Activated T-cell treated with anti-CD3 and anti-CD28 coated beads for 48 hours (primary cell): ENCODE data around the gene EFCAB11.

Source experiments
- DNase-seq: peaks from one replicate; pipeline ENCODE4 v3.0.0-alpha.2; 2020; ENCODE audit warnings: low read depth

EFCAB11 gene

DNA sequence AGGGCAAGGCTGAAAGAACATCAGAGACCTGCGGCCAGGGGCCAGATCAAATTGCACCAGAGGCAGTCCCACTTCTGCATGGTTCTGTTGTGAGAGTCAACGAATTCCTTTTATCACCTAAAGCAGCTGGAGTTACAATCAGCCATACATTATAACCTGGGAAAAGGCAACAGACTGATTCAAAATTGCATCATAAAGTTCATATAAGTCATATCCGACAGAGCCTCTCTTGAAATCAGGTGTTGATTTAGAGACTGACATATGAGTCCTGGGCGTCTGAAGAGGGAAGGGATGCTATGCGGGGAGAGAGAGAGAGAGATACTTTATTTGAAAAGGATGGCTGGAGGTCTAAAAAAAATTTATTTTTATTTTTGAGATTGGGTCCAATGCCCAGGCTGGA lies 89.4 kb downstream of the EFCAB11 start:
- DNase-seq, result no peak

DNA sequence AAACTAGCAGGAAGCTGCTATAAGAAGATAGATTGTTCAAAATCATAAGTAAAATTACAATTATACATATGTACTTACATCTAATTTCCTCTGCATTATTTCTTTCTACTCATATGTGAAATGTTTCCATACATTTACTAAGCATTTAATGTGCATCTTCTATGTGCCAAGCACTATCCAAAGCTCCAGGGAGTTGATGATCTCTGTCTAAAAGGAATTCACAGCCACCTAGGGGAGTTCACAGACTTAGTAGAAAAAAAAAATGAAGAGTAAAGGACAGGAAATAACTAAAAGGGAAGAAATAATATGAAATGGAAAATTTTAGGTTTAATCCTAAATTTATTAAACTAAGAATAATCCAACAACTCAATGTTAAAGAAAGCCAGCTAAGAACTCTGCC lies 91.7 kb downstream of the EFCAB11 start:
- DNase-seq, result no peak

DNA sequence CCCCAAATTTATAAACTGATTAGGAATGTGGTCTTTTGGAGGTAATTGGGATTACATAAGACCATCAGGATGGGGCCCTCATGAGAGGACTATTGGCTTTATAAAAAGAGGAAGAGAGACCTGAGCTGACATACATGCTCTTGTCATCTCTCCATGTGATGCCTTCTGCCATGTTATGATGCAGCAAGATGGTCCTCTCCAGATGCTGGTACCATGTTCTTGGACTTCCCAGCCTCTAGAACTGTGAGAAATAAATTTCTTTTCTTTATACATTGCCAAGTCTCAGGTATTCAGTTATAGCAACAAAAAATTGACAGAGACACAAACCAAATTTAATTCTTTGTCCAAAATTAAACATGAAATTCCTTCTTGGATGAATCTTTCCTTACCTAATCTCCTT lies 92.9 kb downstream of the EFCAB11 start:
- no peak for DNase-seq

DNA sequence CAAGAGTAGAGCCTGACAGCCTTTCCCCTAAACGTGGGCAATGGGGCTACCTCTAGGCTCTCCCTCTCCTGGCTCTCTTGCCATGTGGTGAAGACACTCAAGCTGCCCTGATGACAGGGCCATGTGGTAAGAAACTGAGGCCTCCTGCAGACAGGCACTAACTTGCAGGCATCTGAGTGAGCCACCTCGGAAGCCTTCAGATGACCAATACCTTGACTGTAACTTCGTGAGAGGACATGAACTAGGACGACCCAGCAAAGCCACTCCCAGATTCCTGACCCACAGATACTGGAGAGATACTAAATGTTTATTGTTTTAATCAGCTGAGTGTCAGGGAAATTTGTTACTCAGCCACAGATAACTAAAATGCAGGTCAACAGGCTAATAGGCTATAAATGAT lies 96.4 kb downstream of the EFCAB11 start:
- DNase-seq, result no peak

DNA sequence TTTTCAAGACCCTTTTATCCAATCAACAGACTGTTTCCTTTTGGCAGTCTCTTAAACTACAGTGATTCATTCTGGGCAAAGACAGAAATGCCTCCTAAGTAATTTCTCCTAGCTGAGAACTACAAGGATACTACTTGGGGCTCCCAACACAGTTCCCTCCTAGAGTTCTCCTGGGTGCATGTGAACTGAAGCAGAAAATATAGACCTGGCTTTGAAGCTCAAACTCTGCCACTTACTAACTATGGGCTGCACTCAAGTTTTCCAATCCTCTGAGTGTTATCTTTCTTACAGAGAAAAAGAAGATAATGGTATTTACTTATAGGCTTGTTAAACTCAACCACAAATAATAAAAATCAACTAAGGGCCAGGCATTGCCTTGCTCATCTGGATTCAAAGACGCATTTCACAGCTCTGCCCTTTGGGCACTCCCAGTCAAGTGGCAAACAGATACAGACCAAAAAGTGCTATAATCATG lies 97.6 kb downstream of the EFCAB11 start:
- no peak for DNase-seq

DNA sequence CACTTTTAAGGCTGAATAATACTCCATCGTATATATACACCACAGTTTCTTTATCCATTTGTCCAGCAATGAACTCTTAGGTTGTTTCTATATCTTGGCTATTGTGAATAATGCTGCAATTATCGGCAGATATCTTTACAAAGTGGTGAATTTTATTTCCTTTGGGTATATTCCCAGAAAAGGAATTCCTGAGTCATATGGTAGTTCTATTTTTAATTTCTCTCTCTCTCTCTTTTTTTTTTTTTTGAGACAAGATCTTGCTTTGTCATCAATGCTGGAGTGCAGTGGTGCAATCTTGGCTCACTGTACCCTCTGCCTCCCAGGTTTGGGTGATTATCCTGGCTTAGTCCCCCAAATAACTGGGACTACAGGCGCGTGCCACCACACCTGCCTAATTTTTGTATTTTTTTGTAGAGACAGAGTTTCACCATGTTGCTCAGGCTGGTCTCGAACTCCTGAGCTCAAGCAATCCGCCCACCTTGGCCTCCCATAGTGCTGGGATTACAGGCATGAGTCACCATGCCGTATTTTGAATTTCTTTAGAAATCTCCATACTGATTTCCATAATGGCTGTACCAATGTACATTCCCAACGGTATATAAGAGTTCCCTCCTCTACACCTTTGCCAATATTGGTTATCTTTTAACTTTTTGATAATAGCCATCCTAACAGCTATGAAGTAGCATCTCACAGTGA lies 98.4 kb downstream of the EFCAB11 start:
- DNase-seq, result no peak

DNA sequence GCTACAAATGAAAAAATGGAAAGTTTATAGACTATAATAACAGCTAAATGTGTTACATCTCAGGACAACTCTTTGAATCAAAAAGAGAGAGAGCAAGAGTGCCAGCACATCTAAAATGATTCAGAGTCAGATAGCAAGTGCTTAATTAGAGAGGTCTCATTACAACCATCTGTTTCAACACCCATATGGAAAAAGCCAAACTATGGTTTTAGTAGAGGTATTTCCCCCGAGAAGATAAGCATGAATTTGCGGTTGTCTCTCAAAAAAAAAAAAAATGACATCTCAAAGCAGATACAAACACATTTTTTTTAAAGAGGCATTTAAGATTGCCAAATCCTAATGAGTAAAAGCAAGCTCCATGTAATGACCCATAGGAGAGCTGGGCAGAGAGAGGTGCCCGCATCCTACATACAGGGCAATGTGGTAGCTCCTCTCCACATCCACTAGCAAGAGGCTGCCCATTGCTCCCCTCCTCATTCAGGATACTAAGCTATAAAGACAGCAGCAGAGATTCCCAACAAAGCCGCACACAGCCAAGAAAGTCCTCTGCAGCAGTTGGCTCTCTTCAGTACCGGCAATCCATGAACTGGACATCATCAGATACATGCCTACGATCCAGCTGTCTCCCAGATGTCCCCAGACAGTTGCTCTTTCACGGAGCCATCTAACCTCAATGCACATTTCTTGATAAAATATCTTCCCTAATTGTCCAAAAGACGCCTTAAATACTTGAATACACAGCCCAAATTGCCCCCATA lies 100.4 kb downstream of the EFCAB11 start:
- no peak for DNase-seq

DNA sequence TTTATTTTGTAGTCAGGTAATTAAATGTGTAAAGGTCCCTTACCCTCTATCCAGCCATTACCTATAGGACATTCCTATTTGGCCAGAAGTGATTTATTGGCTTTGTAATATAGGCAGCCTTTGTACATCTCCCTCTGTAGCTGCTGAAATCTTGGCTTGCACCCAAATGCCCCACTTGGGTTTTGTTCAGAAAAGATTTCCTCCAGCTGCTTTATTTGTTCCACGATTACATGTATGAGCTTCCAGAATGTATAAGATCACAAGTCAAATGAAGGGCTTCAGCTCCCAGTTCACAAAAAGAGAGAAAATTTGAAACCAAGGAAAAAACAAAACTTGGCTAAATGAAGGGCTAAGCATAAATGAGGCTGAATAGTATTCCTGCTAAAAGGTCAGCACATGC lies 103.4 kb downstream of the EFCAB11 start:
- no peak for DNase-seq

DNA sequence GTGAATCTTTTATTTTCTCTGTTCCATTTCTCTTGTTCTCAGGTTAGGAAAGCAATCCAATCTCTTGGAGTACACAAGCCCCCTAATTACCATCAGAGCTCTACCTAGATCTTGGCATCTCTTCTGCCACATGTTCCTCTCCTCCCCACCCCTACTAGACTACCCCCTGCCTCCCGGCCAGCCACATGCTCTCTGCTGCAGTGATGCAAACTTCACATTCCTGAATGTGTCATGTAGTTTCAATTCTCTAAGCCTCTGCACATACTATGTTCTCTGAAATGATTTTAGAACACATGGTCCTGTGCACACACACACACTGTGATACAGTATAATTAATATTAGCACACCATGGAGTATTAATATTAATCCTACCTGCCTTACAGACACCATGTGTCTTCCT lies 104.6 kb downstream of the EFCAB11 start:
- DNase-seq, result no peak

DNA sequence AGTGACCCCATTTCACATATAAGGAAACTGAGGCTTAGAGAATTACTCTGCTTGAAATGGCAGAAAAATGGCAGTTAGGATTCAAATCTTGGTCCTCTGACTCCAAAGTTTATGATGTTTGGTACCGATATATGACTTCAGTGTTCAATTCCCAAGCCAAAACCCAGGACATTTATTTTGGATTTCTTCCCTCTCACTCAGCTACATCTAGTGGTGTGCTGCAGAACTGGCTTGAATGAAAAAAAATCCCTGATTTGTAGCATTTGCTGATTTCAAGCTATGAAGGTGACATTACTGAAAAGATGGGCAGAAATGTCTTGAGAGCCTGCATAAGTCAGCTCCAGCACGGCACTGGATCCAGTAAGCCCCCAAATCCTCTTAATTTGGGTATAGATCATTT lies 106.4 kb downstream of the EFCAB11 start:
- no peak for DNase-seq

DNA sequence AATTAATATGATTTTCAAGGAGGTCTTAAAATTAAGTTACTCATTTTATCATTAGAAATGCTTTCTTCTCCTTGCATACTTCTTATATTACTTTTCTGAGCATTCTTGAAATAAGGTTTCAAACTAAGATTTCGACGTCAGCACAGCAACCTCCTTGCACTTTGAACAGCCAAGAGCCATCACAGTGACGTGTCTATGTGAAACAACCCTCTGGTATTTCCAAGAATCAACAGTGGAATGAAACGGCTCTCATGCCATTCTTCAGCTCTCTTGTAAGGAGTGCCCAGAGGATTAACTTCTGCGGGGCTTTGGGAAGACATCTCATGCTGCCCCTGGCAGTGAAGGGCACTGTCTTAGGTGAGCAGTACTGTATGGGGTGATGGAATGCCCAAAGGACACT lies 109.2 kb downstream of the EFCAB11 start:
- no peak for DNase-seq

DNA sequence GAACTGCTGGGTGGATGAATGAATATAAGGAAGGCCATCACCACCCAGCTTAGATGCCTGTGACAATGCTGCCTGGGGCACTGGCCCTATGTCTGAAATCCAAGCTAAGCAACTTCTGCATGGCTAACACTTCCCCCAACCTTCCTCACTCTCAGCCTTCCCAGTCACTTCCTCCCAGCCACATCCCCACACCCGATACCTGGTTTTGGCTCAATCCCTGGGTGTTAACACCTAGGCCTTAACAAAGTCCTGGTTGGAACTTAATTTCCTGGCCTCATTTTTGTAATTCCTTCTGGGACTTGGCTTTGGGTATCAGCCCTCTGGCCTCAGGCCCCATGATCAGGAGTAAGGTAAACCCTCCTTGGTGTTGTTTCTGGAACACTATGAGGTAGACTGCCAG lies 110.0 kb downstream of the EFCAB11 start:
- no peak for DNase-seq

DNA sequence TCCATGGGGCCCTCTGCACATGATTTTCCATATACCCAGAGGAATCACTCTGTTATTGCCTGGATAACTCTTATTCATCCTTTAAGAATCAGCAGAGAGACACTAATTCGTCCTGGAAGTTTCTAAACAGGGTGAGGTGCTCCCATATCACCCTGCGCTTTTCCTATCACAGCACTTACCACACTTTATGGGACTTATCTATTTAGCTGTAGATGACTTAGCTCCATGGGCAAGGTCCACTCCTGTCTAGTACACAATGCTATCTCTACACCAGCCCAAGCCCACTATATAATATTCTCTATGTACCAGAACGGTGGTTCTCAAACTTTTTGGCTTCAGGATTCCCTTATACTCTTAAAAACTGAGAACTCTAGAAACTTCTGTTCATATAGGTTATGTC lies 111.7 kb downstream of the EFCAB11 start:
- no peak for DNase-seq

DNA sequence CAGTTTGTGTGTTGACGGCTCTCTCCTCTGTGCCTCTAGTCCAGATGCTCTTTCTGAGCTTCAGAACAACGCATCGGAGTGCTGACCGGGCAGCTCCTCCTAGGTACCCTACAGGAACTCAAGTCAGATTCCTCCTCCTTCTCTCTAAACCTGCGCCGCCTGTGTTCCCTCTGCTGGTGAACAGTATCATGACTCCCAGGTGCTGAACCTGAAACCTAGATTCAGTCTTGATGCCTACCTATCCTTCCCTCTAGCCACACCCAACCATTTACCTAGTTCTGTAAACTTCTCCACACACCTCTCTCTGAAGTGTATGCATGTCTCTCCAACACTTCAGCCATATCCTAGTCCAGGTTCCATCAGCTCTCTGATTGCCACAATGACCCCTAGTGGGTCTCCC lies 112.7 kb downstream of the EFCAB11 start:
- DNase-seq, result no peak

DNA sequence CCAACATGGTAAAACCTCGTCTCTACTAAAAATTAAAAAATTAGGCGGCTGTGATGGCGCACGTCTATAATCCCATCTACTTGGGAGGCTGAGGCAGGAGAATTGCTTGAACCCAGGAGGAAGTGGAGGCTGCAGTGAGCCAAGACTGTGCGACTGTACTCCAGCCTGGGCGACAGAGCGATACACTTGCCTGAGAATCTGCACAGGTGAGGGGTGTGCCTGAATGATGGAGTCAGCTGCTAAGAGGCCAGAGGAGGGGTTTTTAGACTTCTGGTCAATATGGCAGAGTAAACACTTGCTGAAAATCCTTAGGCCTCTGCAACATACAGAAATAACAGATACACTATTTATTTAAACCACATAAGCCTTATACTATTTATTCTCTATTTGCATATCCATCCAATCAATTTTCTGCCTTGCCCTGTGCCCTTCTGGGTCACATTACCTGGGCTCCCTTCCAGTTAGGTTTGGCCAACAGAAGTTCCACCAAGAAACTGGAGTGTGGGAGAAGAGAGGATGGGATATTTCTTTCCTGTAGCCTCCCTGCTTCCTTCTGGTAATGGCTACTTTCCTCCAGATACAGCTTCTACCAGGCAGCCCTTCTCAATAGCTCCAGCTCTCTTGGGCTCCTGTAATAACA lies 117.6 kb downstream of the EFCAB11 start:
- no peak for DNase-seq

DNA sequence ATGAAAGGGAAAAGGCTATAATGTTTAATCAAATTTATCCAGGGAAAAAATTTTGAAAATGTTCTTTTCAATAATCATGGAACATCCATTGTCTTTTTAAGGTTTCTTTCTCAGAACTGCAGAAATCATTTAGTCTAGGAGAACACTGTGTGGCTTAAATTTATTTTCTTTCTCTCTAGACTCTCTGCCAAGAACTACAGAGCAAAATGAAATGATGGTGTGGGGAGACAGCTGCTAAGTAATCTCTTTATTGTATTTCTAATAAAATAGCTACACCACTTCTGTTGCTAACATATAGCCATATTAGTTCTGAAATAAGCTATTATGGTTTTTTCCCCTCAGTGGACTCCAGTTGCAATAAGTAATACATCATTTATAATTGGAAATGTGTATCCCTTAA lies 120.9 kb downstream of the EFCAB11 start:
- no peak for DNase-seq

DNA sequence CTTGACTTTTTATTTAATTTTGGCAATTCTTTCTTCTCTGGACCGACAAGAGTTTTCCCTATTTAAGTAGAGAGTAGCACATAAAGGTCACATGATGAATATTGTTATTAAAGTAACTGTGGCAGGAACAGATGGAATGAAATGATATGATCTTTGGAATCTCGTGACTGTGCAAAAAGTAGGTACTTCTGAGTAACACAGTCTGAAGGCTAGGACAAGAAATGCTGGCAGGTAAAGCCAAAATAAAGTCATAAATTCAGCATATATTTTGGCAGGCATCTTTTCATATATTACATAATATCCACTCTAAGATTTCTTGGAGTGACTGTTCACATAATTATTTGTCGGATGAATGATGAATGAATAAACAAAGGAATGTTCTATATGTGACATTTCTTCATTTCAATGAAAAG lies 121.4 kb downstream of the EFCAB11 start:
- DNase-seq, result no peak

DNA sequence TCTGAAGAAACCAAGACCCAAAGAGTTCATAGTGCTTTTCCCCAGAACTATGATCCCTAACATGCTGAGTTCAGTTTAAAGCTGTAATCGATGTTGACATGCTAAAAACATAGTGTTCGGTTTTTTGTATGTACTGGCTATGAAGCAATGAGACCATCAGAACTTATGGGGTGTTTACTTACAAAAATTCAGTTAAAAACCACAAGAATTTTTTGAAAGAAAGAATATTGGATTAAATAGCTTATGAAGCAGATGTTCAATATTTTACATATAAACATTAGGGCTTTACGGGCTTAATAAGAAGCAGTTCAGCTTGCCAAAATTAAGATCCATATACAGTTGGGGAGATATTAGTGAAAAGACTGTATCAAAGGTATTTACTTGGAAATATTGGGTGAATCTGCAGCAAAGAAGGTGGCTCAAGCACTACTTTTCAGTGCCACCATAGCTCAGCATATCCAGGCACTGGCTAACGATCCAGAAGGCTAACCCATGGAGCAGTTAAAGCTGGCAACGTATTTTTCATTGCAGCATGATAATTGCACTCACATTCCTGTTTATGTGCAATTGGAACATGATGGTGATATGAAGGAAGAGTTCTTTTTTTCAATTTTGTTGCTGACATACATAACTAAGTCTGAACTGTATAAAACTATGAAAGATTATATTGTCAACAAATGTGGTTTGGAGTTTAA lies 125.9 kb downstream of the EFCAB11 start:
- DNase-seq, result no peak

DNA sequence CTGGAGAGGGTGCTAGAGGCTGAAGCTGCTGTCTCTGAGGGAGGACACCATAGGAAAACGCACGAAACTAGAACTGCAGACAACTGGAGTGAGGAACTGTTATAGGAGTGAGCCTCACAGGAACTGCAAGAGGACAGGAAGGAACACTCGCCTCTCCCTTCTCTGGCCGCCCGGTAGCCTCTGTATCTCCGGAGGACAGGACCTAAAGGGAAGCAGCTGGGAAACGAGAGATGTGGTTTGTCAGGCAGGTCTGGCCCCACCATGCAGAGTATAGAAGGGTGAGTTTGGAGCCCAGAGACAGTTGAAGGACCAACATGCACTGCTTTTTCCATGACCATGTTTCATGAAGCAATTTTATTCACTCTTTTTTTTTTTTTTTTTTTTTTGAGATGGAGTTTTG lies 127.3 kb downstream of the EFCAB11 start:
- no peak for DNase-seq

DNA sequence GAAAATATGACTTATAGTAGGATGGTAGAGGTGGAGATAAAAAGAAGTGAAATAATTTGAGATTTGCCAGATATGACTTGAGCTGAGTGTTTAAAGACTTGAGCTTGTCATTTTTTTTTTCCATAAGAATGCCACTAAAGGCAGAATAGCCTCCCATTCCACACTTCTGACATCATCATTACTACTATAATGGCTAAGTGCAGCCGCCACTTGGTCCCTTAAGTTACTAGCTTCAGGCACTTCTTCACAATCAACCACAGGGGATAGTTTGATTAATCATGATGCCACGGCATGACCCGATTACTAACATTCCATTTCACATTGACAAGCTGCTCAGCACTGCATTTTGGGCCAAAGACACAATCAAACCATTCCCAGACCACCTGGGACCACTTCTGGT lies 127.9 kb downstream of the EFCAB11 start:
- no peak for DNase-seq

DNA sequence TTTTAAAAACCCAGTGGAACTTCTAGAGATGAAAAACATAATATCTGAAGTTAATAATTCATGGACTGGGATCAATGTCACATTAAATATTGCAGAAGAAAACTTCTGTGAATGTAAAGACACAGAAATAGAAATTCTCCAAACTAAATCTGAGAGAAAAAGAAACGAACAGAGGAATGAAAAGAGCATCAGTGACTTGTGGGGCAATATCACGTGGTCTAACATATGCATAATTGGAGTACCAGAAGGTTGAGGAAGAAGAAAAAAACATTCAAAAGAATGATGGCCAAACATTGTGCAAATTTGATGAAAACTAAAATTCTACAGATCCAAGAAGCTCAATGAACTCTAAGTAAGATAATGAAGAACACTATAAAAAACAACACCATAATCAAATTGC lies 130.8 kb downstream of the EFCAB11 start:
- DNase-seq, result no peak

DNA sequence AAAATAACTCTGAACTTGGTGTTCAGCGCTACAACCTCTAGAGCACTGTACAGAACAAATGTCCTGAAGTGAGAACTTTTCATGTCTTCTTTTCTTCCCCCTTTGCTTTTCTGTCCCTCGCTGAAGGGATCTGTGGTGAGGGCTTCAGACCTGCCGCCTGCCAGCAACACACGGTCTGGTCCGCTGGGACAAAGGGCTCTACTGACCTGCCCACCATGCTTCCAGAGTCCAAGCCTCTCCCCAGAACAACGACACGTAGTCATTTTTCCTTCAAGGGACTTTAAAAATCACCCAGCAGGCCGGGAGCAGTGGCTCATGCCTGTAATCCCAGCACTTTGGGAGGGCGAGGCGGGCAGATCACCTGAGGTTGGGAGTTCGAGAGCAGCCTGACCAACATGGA lies 140.4 kb downstream of the EFCAB11 start:
- DNase-seq, result no peak

DNA sequence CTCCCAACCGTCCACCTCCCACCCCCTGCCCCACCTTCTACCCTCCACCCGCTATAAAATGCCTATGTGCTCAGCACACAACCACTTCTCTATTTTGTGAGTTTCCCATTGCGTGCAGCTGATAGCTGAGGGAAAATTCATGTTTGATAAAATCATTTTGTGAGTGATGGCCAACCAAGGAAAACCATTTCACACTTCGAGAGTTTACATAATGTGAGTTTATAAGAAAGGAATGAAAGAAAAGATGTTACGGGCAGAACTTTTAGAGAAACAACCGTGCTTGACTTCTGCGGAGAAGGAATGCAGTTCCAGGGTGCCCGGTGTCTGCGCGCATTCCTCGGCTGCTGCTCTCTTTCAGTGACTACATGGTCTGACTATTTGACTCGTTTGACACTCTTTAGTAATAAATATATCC lies 140.9 kb downstream of the EFCAB11 start:
- no peak for DNase-seq
